ENCODE measurements around the gene SH3TC1.

SH3TC1 gene

GRCh38 chr4:8251110-8251883 is 52.2 kb downstream of the SH3TC1 start:
- Histone ChIP-seq H3K4me1 (no peaks in the 10 kb centered on the region), H2AFZ (no peak overlapping the region), H3K36me3 (ENCODE audit: control insufficient read depth, insufficient read depth, low read length) (no peaks in the 10 kb centered on the region), H3K79me2 (no peaks in the 10 kb centered on the region), H3K9me3 (ENCODE audit: control insufficient read depth, low read length) (no peaks in the 10 kb centered on the region), H3K4me2 (ENCODE audit: low read length) (no peak overlapping the region), H3K9ac (no peak overlapping the region), H3K27me3 (ENCODE audit: control insufficient read depth, insufficient read depth, low read length) (no peaks in the 10 kb centered on the region), H3K27ac (no peak overlapping the region), H3K4me3 (ENCODE audit: low read depth, low read length) (no peak overlapping the region)
- TF ChIP-seq, protein P1, sequence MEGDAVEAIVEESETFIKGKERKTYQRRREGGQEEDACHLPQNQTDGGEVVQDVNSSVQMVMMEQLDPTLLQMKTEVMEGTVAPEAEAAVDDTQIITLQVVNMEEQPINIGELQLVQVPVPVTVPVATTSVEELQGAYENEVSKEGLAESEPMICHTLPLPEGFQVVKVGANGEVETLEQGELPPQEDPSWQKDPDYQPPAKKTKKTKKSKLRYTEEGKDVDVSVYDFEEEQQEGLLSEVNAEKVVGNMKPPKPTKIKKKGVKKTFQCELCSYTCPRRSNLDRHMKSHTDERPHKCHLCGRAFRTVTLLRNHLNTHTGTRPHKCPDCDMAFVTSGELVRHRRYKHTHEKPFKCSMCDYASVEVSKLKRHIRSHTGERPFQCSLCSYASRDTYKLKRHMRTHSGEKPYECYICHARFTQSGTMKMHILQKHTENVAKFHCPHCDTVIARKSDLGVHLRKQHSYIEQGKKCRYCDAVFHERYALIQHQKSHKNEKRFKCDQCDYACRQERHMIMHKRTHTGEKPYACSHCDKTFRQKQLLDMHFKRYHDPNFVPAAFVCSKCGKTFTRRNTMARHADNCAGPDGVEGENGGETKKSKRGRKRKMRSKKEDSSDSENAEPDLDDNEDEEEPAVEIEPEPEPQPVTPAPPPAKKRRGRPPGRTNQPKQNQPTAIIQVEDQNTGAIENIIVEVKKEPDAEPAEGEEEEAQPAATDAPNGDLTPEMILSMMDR (IDR thresholded peaks at IDR 0.05): no peak

- H3K27ac ChIP-seq: no peak overlapping the region
- H3K79me2 ChIP-seq: no peaks in the 10 kb centered on the region
- no peaks in the 10 kb centered on the region for H3K9me3 ChIP-seq (ENCODE audit: control insufficient read depth, low read length)
- H3K4me3 ChIP-seq (ENCODE audit: low read depth, low read length): no peak overlapping the region
- no peak overlapping the region for H3K9ac ChIP-seq
- H2AFZ ChIP-seq: no peak overlapping the region
- no peaks in the 10 kb centered on the region for H3K4me1 ChIP-seq
- no peak overlapping the region for H3K4me2 ChIP-seq (ENCODE audit: low read length)
- H3K27me3 ChIP-seq (ENCODE audit: control insufficient read depth, insufficient read depth, low read length): no peaks in the 10 kb centered on the region
- TF ChIP-seq, protein P1 (IDR thresholded peaks at IDR 0.05): no peak
- no peaks in the 10 kb centered on the region for H3K36me3 ChIP-seq (ENCODE audit: control insufficient read depth, insufficient read depth, low read length)
Measured at GRCh38 chr4:8252301-8253173, 53.4 kb downstream of the SH3TC1 start.

DNA sequence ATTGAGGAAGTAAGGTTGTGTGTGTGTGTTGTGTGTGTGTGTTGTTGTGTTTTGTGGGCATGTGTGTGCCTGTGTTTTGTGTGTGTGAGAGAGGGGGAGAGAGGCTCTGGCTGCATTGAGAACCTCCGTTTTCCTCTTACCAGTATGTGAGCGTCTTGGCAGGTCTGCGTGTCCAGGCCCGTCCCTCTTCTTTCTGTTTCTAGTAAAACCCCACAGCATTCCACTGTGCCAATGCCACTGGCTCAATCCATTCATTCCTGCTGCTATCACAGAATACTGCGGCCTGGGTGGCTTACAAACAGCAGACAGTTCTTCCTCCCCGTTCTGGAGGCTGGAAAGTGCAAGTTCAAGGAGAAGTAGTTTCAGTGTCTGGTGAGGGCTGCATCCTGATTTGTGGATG is 55.0 kb downstream of the SH3TC1 start:
- no peak overlapping the region for H2AFZ ChIP-seq
- no peak overlapping the region for H3K4me3 ChIP-seq (ENCODE audit: low read depth, low read length)
- H3K27me3 ChIP-seq (ENCODE audit: control insufficient read depth, insufficient read depth, low read length): no peaks in the 10 kb centered on the region
- H3K79me2 ChIP-seq: no peaks in the 10 kb centered on the region
- H3K4me1 ChIP-seq: no peaks in the 10 kb centered on the region
- no peak overlapping the region for H3K27ac ChIP-seq
- H3K36me3 ChIP-seq (ENCODE audit: control insufficient read depth, insufficient read depth, low read length): no peaks in the 10 kb centered on the region
- no peaks in the 10 kb centered on the region for H3K9me3 ChIP-seq (ENCODE audit: control insufficient read depth, low read length)
- TF ChIP-seq, protein P1 (IDR thresholded peaks at IDR 0.05): no peak
- H3K4me2 ChIP-seq (ENCODE audit: low read length): no peak overlapping the region
- H3K9ac ChIP-seq: no peak overlapping the region

DNA sequence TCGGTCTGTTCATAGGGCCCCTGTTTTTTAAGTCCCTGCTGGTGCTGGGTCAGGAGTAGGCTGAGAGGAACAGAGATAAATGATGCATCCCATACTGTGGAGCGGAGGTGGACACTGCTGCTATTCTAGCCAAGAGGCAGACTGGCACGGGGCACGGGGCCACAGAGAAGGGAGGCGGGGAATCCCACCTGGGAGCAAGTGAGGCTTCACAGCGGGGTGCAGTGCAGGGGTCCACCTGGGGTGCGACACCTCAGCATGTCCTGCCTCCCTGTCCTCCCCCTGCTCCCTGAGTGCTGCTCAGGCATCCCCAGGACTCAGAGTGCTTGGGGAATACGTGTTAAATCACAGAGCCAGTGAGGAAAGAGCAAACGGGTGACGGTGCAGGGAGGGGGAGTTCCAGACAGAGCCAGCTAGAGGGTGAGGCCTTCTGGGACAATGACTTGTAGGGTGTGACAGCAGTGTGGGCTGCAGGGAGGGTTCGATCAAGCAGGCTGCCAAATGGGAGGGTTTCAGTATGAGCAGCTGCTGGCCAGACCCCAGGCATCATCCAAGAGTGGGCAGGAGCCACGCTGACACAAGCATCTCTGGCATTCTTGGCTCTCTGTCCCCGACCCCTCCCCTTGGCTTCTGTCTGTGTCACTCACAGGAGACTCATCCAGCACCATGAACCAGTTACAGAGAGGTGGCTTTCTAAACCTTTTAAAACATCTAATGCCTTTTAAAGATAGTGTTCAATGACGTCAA is 56.8 kb downstream of the SH3TC1 start:
- TF ChIP-seq, protein P1 (IDR thresholded peaks at IDR 0.05): no peak

More for the DNA sequence above, 56.8 kb downstream of the SH3TC1 start:
- Histone ChIP-seq H3K79me2 (no peaks in the 10 kb centered on the region), H2AFZ (no peak overlapping the region), H3K36me3 (ENCODE audit: control insufficient read depth, insufficient read depth, low read length) (no peaks in the 10 kb centered on the region), H3K27ac (no peak overlapping the region), H3K9me3 (ENCODE audit: control insufficient read depth, low read length) (no peaks in the 10 kb centered on the region), H3K4me1 (no peaks in the 10 kb centered on the region), H3K27me3 (ENCODE audit: control insufficient read depth, insufficient read depth, low read length) (no peaks in the 10 kb centered on the region), H3K9ac (no peak overlapping the region), H3K4me3 (ENCODE audit: low read depth, low read length) (no peak overlapping the region), H3K4me2 (ENCODE audit: low read length) (no peak overlapping the region)
